GM12892 (cell line): ENCODE data around the gene TDRD6.

ENCODE experiments used
- POLR2A ChIP-seq: IDR thresholded peaks from 2 replicates; pipeline ENCODE4 v1.6.1; 2011; ENCODE audit warnings: low read depth, low read length, control low read depth
- POLR2AphosphoS5 ChIP-seq: IDR thresholded peaks from 2 replicates; pipeline ENCODE4 v1.6.1; 2011; ENCODE audit warnings: low read depth, low read length, control low read depth
- TAF1 ChIP-seq: IDR thresholded peaks from 2 replicates; pipeline ENCODE4 v1.6.1; 2011; ENCODE audit warnings: low read depth, mild to moderate bottlenecking, control low read depth, low read length, borderline replicate concordance

GRCh38 chr6:46677314-46677654 is 10.4 kb upstream of the TDRD6 start:
- TF ChIP-seq POLR2A (no peak), POLR2AphosphoS5 (no peak), TAF1 (no peak)
